A549 (cell line): ENCODE data around the gene APAF1. TPM values are rescaled to one million over a fixed set of nuclear protein-coding genes. Genes with fewer than 3 reads are reported as not detected.

Experiments used
- ATAC-seq, 2 experiments: fragments of 200-7000 bp in 1 of 2; fragments of >200 bp in 1 of 2; cut with Nextera tagmentation in 1 of 2; cut with Tn5 transposase in 1 of 2; 3 replicates each; pipeline versions ENCODE4 v1.8.0 to v1.9.1; 2018 to 2020; ENCODE audit warnings: mild to moderate bottlenecking in 1 of 2, moderate library complexity in 1 of 2
- CTCF ChIA-PET: fragments of 300-600 bp; sonication (Branson Sonifier 250); formaldehyde crosslinking; extraction: SDS; loops from one replicate; lab custom pipeline; 2021; ENCODE audit warnings: antibody characterized with exemption, inconsistent platforms; lab: Yijun Ruan, JAX
- POLR2A ChIA-PET: fragments of 350-600 bp; formaldehyde crosslinking; extraction: SDS; loops from one replicate; lab custom pipeline; 2021; ENCODE audit warnings: antibody characterized with exemption, inconsistent platforms; lab: Yijun Ruan, JAX
- DNase-seq, 2 experiments: peaks; one replicate each; pipeline versions ENCODE4 v3.0.0 to v3.0.0-alpha.2; 2011 to 2016; ENCODE audit warnings: low read depth in 1 of 2, low spot score in 1 of 2
- FAIRE-seq: peaks from 2 replicates; lab custom pipeline; 2011; peaks lifted over from hg19 to GRCh38; lab: Jason Lieb, UNC
- H3K27ac ChIP-seq, 2 experiments: fragments of >200 bp; sonication (Bioruptor Twin); formaldehyde crosslinking; 3 replicates each; pipeline ENCODE4 v1.5.1; 2016 to 2017
- H3K4me1 ChIP-seq: fragments of >200 bp; sonication (Bioruptor Twin); formaldehyde crosslinking; 3 replicates; pipeline ENCODE4 v1.6.1; 2016
- H3K4me2 ChIP-seq: fragments of >200 bp; sonication (Bioruptor Twin); formaldehyde crosslinking; 3 replicates; pipeline ENCODE4 v1.6.1; 2016
- H3K4me3 ChIP-seq: fragments of >200 bp; sonication (Bioruptor Twin); formaldehyde crosslinking; 3 replicates; pipeline ENCODE4 v1.5.1; 2016
- H3K9me3 ChIP-seq: fragments of >200 bp; sonication (Bioruptor Twin); formaldehyde crosslinking; 3 replicates; pipeline ENCODE4 v1.6.1; 2016
- CBX8 ChIP-seq: fragments of 200-600 bp; sonication (generic); IDR thresholded peaks from 2 replicates; pipeline ENCODE4 v1.6.1; 2016
- EP300 ChIP-seq, 2 experiments: fragments of >200 bp; sonication (Bioruptor Twin); formaldehyde crosslinking; IDR thresholded peaks; 2 replicates in 1 of 2; 3 replicates in 1 of 2; pipeline ENCODE4 v1.6.1; 2016 to 2017
- GATA3 ChIP-seq: IDR thresholded peaks from 2 replicates; pipeline ENCODE4 v1.6.1; 2012; ENCODE audit warnings: borderline replicate concordance
- HDAC2 ChIP-seq: fragments of 200-600 bp; sonication (generic); IDR thresholded peaks from 2 replicates; pipeline ENCODE4 v1.6.1; 2016
- HES2 ChIP-seq: fragments of >200 bp; sonication (Bioruptor Twin); formaldehyde crosslinking; IDR thresholded peaks from 2 replicates; pipeline ENCODE4 v1.6.1; 2016
- HOXA7 ChIP-seq: fragments of 250-450 bp; sonication (Bioruptor Pico); IDR thresholded peaks from 2 replicates; pipeline ENCODE4 v1.5.0; 2020; ENCODE audit warnings: mild to moderate bottlenecking, moderate library complexity
- HOXB13 ChIP-seq: fragments of 250-450 bp; sonication (Bioruptor Pico); IDR thresholded peaks from 2 replicates; pipeline ENCODE4 v1.5.0; 2020; ENCODE audit warnings: low read depth, mild to moderate bottlenecking, moderate library complexity
- MYC ChIP-seq: IDR thresholded peaks from 2 replicates; pipeline ENCODE4 v1.6.1; 2012; ENCODE audit warnings: mild to moderate bottlenecking, inconsistent platforms, low read length, improper control_type of control experiment, borderline replicate concordance
- NFE2L2 ChIP-seq: fragments of 150-350 bp; conservative IDR thresholded peaks from 2 replicates; pipeline ENCODE4 v1.6.1; 2014; ENCODE audit warnings: low read length
- NPAS2 ChIP-seq: fragments of 250-450 bp; sonication (Bioruptor Pico); IDR thresholded peaks from 2 replicates; pipeline ENCODE4 v1.8.0; 2022; ENCODE audit warnings: mild to moderate bottlenecking, moderate library complexity, borderline replicate concordance
- NR3C1 ChIP-seq: fragments of >200 bp; sonication (Bioruptor Twin); formaldehyde crosslinking; IDR thresholded peaks from 3 replicates; pipeline ENCODE4 v1.6.1; 2017
- PBX3 ChIP-seq: IDR thresholded peaks from 2 replicates; pipeline ENCODE4 v1.6.1; 2012
- POLR2A ChIP-seq: IDR thresholded peaks from 2 replicates; pipeline ENCODE4 v1.6.1; 2012; ENCODE audit warnings: mild to moderate bottlenecking, low read length
- RAD21 ChIP-seq, 2 experiments: fragments of >200 bp in 1 of 2; sonication (Bioruptor Twin) in 1 of 2; formaldehyde crosslinking in 1 of 2; IDR thresholded peaks in 1 of 2; conservative IDR thresholded peaks in 1 of 2; 2 replicates in 1 of 2; 3 replicates in 1 of 2; pipeline ENCODE4 v1.6.1; 2012 to 2018; ENCODE audit warnings: inconsistent platforms in 1 of 2
- RCOR1 ChIP-seq: fragments of 150-350 bp; IDR thresholded peaks from 2 replicates; pipeline ENCODE4 v1.6.1; 2014; ENCODE audit warnings: antibody characterized with exemption, low read length, low read depth
- RNF2 ChIP-seq: fragments of 200-600 bp; sonication (generic); IDR thresholded peaks from 2 replicates; pipeline ENCODE4 v1.6.1; 2016; ENCODE audit warnings: low read depth, mild to moderate bottlenecking, antibody characterized with exemption, moderate library complexity, borderline replicate concordance
- SREBF2 ChIP-seq: fragments of 450-650 bp; IDR thresholded peaks from 2 replicates; pipeline ENCODE4 v1.6.1; 2014; ENCODE audit warnings: mild to moderate bottlenecking, moderate library complexity
- TP53 ChIP-seq: fragments of 250-450 bp; sonication (Bioruptor Pico); IDR thresholded peaks from 2 replicates; pipeline ENCODE4 v1.5.0; 2021; ENCODE audit warnings: mild to moderate bottlenecking, moderate library complexity
- ZFP36 ChIP-seq: fragments of 450-650 bp; IDR thresholded peaks from 2 replicates; pipeline ENCODE4 v1.6.1; 2014; ENCODE audit warnings: borderline replicate concordance; ENCODE audit not compliant: partially characterized antibody
- ZNF302 ChIP-seq: fragments of 250-450 bp; sonication (Bioruptor Pico); IDR thresholded peaks from 2 replicates; pipeline ENCODE4 v1.9.0; 2021; ENCODE audit warnings: inconsistent platforms, mild to moderate bottlenecking, moderate library complexity
- WGBS: methylation state at CpG from one replicate; pipeline ENCODE4 v1.1.6; 2017; ENCODE audit errors: missing lambda C conversion rate; 5-methylcytosine and 5-hydroxymethylcytosine counted together
- polyA plus RNA-seq, 4 experiments: library from polyadenylated mRNA; depleted of rRNA in 3 of 4; stranded (reverse); fragments of >200 nt; fragmentation: RNase III in 1 of 4; extraction: RNeasy Plus Mini Kit Qiagen cat#74134 plus additional on column Dnase treatment in 1 of 4; gene quantifications; 2 replicates in 3 of 4; 3 replicates in 1 of 4; pipeline ENCODE4 v1.2.3, GENCODE V29; 2011 to 2017
- TF ChIP-seq, protein P1 (sequence below): fragments of >200 bp; sonication (Bioruptor Twin); formaldehyde crosslinking; IDR thresholded peaks from 3 replicates; pipeline ENCODE4 v1.6.1; 2016
- TF ChIP-seq, protein P2 (sequence below): fragments of 150-350 bp; IDR thresholded peaks from 2 replicates; pipeline ENCODE4 v1.6.1; 2014; ENCODE audit warnings: low read depth, mild to moderate bottlenecking, low read length
- TF ChIP-seq, protein P3 (sequence below): fragments of >200 bp; sonication (Bioruptor Twin); formaldehyde crosslinking; IDR thresholded peaks from 3 replicates; pipeline ENCODE4 v1.5.1; 2016

The APAF1 gene
- polyA plus RNA-seq, 2 of the 4 experiments (the other 2 are of a cell fraction): 13.2 to 15.7 TPM

- FAIRE-seq: no peak
- Histone ChIP-seq H3K4me2 (no peak overlapping the region), H3K27ac (no peak overlapping the region), H3K4me3 (no peak overlapping the region), H3K4me1 (no peaks in the 10 kb centered on the region), H3K9me3 (no peaks in the 10 kb centered on the region)
- DNase-seq: peak in 1 of 2 experiments; percentile 19
- TF ChIP-seq HOXA7 (CRISPR knock-in tag) (no peak), RAD21 (conservative IDR thresholded peaks at IDR 0.05 in 1 of 2, IDR thresholded peaks at IDR 0.05 in 1 of 2) (peak in 1 of 2 experiments; percentile 42; a peak in 2 of 5 replicates), TP53 (CRISPR knock-in tag) (no peak), RNF2 (no peak), NFE2L2 (no peak), ZNF302 (CRISPR knock-in tag) (no peak), HDAC2 (no peak), NPAS2 (CRISPR knock-in tag) (no peak)
- WGBS: 84% methylated on average over 5 of the region's 5 CpGs
- CTCF ChIA-PET: interaction anchor here (0.7 to 1.1 kb wide), 2 partner anchors 27 to 213 kb away, joined by 3 to 4 read pairs; no protein-coding TSS in a partner anchor
- POLR2A ChIA-PET: no interaction called here
- ATAC-seq: peak in 1 of 2 experiments; percentile 78; a peak in 2 of 6 replicates
Measured at GRCh38 chr12:98725476-98726247, 80.6 kb downstream of the APAF1 start.

DNA sequence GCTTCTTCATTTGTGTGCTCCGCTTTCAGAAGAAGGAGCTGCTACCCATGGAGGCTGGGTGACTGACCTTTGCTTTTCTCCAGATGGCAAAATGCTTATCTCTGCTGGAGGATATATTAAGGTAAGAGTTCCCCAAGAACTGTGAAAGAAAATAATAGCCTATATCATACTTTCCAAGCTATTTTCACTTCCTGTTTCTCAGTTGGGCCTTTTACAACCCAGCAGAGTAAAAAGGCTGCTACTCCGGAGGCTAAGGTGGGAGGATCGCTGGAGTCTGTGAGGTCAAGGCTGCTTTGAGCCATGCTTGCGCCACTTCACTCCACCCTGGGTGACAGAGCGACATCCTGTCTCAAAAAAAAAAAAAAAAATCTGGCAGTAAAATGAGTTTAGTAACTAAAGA, 82.1 kb downstream of the APAF1 start:
- TF ChIP-seq HES2 (no peak), HOXA7 (CRISPR knock-in tag) (no peak), GATA3 (no peak), NR3C1 (no peak), POLR2A (no peak), CBX8 (no peak), ZFP36 (no peak), SREBF2 (no peak), EP300 (IDR thresholded peaks at IDR 0.05) (no peak), MYC (no peak), ZNF302 (CRISPR knock-in tag) (no peak), RCOR1 (no peak), HOXB13 (CRISPR knock-in tag) (no peak), NFE2L2 (no peak), PBX3 (no peak)
- TF ChIP-seq, protein P1, sequence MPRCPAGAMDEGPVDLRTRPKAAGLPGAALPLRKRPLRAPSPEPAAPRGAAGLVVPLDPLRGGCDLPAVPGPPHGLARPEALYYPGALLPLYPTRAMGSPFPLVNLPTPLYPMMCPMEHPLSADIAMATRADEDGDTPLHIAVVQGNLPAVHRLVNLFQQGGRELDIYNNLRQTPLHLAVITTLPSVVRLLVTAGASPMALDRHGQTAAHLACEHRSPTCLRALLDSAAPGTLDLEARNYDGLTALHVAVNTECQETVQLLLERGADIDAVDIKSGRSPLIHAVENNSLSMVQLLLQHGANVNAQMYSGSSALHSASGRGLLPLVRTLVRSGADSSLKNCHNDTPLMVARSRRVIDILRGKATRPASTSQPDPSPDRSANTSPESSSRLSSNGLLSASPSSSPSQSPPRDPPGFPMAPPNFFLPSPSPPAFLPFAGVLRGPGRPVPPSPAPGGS: no peak
- TF ChIP-seq, protein P2, sequence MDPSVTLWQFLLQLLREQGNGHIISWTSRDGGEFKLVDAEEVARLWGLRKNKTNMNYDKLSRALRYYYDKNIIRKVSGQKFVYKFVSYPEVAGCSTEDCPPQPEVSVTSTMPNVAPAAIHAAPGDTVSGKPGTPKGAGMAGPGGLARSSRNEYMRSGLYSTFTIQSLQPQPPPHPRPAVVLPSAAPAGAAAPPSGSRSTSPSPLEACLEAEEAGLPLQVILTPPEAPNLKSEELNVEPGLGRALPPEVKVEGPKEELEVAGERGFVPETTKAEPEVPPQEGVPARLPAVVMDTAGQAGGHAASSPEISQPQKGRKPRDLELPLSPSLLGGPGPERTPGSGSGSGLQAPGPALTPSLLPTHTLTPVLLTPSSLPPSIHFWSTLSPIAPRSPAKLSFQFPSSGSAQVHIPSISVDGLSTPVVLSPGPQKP: no peak
- TF ChIP-seq, protein P3, sequence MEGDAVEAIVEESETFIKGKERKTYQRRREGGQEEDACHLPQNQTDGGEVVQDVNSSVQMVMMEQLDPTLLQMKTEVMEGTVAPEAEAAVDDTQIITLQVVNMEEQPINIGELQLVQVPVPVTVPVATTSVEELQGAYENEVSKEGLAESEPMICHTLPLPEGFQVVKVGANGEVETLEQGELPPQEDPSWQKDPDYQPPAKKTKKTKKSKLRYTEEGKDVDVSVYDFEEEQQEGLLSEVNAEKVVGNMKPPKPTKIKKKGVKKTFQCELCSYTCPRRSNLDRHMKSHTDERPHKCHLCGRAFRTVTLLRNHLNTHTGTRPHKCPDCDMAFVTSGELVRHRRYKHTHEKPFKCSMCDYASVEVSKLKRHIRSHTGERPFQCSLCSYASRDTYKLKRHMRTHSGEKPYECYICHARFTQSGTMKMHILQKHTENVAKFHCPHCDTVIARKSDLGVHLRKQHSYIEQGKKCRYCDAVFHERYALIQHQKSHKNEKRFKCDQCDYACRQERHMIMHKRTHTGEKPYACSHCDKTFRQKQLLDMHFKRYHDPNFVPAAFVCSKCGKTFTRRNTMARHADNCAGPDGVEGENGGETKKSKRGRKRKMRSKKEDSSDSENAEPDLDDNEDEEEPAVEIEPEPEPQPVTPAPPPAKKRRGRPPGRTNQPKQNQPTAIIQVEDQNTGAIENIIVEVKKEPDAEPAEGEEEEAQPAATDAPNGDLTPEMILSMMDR: no peak
- TF ChIP-seq, all 56 proteins: peak for 0
- CTCF ChIA-PET: no interaction called here
- POLR2A ChIA-PET: no interaction called here
- H3K4me1 ChIP-seq: no peaks in the 10 kb centered on the region
- no peaks in the 10 kb centered on the region for H3K9me3 ChIP-seq
- DNase-seq: no peak
- no peak overlapping the region for H3K4me2 ChIP-seq
- no peak for ATAC-seq
- 94% methylated on average over 5 of the region's 5 CpGs for WGBS
- no peak overlapping the region for H3K4me3 ChIP-seq
- FAIRE-seq: no peak
- no peak overlapping the region for H3K27ac ChIP-seq
